Measurements from ENCODE around the gene FGF22.

FGF22 gene

GRCh38 chr19:658916-659839, 19.5 kb downstream of the FGF22 start:
- no peak for TF ChIP-seq CTCF (IDR thresholded peaks at IDR 0.05)

- TF ChIP-seq CTCF (IDR thresholded peaks at IDR 0.05) = no peak
These were observed 21.2 kb downstream of the FGF22 start for GRCh38 chr19:660793-661426.

GRCh38 chr19:661427-662196, 21.9 kb downstream of the FGF22 start:
- TF ChIP-seq CTCF (IDR thresholded peaks at IDR 0.05) = no peak

GRCh38 chr19:662207-662961, 22.7 kb downstream of the FGF22 start:
- no peak for TF ChIP-seq CTCF (IDR thresholded peaks at IDR 0.05)

GRCh38 chr19:662962-663681, 23.4 kb downstream of the FGF22 start, which contains the start of gene RNF126:
Gene RNF126 (minus strand): TSS chr19:663214. CDS start chr19:663121, 93 bp downstream.
- TF ChIP-seq CTCF (IDR thresholded peaks at IDR 0.05) = no peak

- no peak for TF ChIP-seq CTCF (IDR thresholded peaks at IDR 0.05)
These were observed 24.0 kb downstream of the FGF22 start for GRCh38 chr19:663682-664117.
